ENCODE measurements around the gene CEP68.

DNA sequence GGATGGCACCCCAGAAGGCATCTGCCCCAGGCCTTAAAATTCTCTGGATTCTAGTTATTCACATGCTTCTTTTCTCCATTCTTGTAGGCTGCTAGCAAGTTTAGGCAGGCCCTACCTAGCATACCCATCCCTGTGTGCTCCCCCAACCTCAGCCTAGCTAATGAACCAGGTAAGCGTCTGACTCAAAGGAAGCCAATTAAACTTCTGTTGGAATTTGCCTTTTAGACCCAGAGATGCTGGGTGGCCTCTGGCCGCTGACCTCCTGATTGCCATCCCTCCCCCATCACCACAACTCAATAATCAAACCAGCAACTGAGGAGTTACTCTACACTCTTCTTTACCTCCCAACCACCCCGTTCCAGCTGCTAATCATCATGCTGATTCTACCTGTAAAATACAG, 19.0 kb upstream of the CEP68 start:
- TF ChIP-seq, protein P1, sequence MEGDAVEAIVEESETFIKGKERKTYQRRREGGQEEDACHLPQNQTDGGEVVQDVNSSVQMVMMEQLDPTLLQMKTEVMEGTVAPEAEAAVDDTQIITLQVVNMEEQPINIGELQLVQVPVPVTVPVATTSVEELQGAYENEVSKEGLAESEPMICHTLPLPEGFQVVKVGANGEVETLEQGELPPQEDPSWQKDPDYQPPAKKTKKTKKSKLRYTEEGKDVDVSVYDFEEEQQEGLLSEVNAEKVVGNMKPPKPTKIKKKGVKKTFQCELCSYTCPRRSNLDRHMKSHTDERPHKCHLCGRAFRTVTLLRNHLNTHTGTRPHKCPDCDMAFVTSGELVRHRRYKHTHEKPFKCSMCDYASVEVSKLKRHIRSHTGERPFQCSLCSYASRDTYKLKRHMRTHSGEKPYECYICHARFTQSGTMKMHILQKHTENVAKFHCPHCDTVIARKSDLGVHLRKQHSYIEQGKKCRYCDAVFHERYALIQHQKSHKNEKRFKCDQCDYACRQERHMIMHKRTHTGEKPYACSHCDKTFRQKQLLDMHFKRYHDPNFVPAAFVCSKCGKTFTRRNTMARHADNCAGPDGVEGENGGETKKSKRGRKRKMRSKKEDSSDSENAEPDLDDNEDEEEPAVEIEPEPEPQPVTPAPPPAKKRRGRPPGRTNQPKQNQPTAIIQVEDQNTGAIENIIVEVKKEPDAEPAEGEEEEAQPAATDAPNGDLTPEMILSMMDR (IDR thresholded peaks at IDR 0.05): no peak
- no peak for TF ChIP-seq ZFX (IDR thresholded peaks at IDR 0.05; ENCODE audit: borderline replicate concordance)
